Type B pancreatic cell (in vitro differentiated cells): ENCODE data around the gene CCN5. TPM values are rescaled to one million over a fixed set of nuclear protein-coding genes. Genes with fewer than 3 reads are reported as not detected.

Experiments used
- DNase-seq: peaks from one replicate; pipeline ENCODE4 v3.0.0; 2021; ENCODE audit warnings: mixed read lengths; ENCODE audit not compliant: unreplicated experiment; ENCODE audit errors: extremely low spot score
- H3K27ac Mint-ChIP-seq: 2 replicates; pipeline ENCODE4 v1.8.0; 2021; ENCODE audit warnings: mild to moderate bottlenecking, mixed read lengths
- H3K27me3 Mint-ChIP-seq: 2 replicates; pipeline ENCODE4 v1.8.0; 2021; ENCODE audit warnings: mixed read lengths
- H3K36me3 Mint-ChIP-seq: 2 replicates; pipeline ENCODE4 v1.8.0; 2021; ENCODE audit warnings: mixed read lengths
- H3K4me1 Mint-ChIP-seq: one replicate; pipeline ENCODE4 v1.8.0; 2021; ENCODE audit warnings: mixed read lengths; ENCODE audit not compliant: unreplicated experiment
- H3K4me3 Mint-ChIP-seq: 2 replicates; pipeline ENCODE4 v1.8.0; 2021; ENCODE audit warnings: mild to moderate bottlenecking, mixed read lengths
- H3K9me3 Mint-ChIP-seq: 2 replicates; pipeline ENCODE4 v1.8.0; 2021; ENCODE audit warnings: mixed read lengths
- total RNA-seq: library from RNA; stranded (reverse); gene quantifications from 2 replicates; pipeline ENCODE4 v1.2.1, GENCODE V29; 2021; ENCODE audit warnings: low replicate concordance
- TF ChIP-seq, protein P1 (sequence below): fragments of 200-600 bp; sonication (generic); conservative IDR thresholded peaks from 2 replicates; pipeline ENCODE4 v1.5.0; 2021; ENCODE audit warnings: antibody characterized with exemption, mild to moderate bottlenecking

CCN5 gene
- total RNA-seq, 1 donor from 2014 or later = not detected

DNA sequence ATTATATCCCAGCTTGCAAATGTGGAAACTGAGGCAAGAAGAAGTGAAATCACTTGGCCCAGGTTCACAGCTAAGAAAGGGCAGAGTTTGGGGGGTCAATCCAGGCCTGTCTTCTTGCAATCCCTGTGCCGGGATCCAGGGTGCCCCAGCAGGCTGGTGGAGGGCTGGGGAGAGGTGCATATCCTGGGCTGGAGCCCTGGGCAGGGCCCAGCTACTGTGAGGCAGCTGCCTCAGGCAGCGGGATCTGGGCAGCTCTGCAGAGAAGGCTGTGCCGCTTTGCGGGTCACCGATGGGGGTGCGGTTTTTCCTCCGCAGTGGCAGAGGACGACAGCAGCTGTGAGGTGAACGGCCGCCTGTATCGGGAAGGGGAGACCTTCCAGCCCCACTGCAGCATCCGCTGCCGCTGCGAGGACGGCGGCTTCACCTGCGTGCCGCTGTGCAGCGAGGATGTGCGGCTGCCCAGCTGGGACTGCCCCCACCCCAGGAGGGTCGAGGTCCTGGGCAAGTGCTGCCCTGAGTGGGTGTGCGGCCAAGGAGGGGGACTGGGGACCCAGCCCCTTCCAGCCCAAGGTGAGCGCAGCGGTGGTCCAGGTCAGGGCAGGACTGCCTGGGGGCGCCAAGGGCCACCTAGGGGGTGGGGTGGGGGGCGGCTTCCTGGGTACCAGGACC, 9.4 kb downstream of the CCN5 start:
- Mint-ChIP-seq H3K4me3 (no peak overlapping the region), H3K27me3 (peaks cover 3% of the 10 kb centered on the region), H3K36me3 (no peaks in the 10 kb centered on the region), H3K27ac (no peak overlapping the region), H3K9me3 (no peaks in the 10 kb centered on the region), H3K4me1 (peaks cover 5% of the 10 kb centered on the region)
- no peak for DNase-seq
- TF ChIP-seq, protein P1, sequence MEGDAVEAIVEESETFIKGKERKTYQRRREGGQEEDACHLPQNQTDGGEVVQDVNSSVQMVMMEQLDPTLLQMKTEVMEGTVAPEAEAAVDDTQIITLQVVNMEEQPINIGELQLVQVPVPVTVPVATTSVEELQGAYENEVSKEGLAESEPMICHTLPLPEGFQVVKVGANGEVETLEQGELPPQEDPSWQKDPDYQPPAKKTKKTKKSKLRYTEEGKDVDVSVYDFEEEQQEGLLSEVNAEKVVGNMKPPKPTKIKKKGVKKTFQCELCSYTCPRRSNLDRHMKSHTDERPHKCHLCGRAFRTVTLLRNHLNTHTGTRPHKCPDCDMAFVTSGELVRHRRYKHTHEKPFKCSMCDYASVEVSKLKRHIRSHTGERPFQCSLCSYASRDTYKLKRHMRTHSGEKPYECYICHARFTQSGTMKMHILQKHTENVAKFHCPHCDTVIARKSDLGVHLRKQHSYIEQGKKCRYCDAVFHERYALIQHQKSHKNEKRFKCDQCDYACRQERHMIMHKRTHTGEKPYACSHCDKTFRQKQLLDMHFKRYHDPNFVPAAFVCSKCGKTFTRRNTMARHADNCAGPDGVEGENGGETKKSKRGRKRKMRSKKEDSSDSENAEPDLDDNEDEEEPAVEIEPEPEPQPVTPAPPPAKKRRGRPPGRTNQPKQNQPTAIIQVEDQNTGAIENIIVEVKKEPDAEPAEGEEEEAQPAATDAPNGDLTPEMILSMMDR = no peak

DNA sequence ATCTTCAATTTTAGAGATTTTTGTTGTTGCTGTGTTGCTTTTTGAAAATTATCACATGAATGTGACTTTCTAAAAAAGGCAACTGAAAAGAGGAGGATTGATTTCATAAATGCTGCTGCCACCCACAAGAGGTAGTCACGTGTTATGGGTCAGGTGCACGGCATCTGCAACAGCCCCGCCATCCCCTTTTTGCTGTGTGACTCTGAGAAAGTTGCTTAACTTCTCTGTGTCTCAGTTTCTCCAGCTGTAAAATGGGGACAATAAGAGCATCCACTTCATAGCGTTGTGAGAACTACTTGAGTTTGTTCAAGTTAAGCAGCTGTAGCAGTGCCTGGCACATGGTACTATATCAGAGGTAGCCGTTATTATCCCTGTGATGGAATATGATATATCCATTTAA, 10.7 kb downstream of the CCN5 start:
- H3K4me1 Mint-ChIP-seq = peaks cover 5% of the 10 kb centered on the region
- H3K9me3 Mint-ChIP-seq = no peaks in the 10 kb centered on the region
- DNase-seq = no peak
- no peak overlapping the region for H3K4me3 Mint-ChIP-seq
- no peaks in the 10 kb centered on the region for H3K36me3 Mint-ChIP-seq
- H3K27me3 Mint-ChIP-seq = no peaks in the 10 kb centered on the region
- no peak overlapping the region for H3K27ac Mint-ChIP-seq
- TF ChIP-seq, protein P1 = no peak

DNA sequence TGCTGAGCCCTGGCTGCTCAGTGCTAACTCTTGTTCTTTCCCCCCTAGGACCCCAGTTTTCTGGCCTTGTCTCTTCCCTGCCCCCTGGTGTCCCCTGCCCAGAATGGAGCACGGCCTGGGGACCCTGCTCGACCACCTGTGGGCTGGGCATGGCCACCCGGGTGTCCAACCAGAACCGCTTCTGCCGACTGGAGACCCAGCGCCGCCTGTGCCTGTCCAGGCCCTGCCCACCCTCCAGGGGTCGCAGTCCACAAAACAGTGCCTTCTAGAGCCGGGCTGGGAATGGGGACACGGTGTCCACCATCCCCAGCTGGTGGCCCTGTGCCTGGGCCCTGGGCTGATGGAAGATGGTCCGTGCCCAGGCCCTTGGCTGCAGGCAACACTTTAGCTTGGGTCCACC, 11.9 kb downstream of the CCN5 start:
- no peaks in the 10 kb centered on the region for H3K27me3 Mint-ChIP-seq
- DNase-seq = no peak
- no peak overlapping the region for H3K27ac Mint-ChIP-seq
- H3K4me3 Mint-ChIP-seq = no peak overlapping the region
- H3K9me3 Mint-ChIP-seq = no peaks in the 10 kb centered on the region
- H3K36me3 Mint-ChIP-seq = no peaks in the 10 kb centered on the region
- TF ChIP-seq, protein P1 = no peak
- H3K4me1 Mint-ChIP-seq = peaks cover 5% of the 10 kb centered on the region

DNA sequence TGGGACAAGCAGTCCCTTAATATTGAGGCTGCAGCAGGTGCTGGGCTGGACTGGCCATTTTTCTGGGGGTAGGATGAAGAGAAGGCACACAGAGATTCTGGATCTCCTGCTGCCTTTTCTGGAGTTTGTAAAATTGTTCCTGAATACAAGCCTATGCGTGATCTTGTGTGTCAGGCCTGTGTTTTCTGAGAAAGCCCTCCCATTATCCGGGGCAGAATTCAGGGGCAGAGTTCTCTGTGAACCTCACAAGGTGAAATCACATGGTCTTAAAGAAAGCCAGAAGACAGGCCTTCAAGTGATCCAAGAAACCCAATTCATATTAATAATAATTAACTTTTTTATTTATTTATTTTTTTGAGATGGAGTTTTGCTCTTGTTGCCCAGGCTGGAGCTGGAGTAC, 12.5 kb downstream of the CCN5 start:
- Mint-ChIP-seq H3K27ac (no peak overlapping the region), H3K9me3 (no peaks in the 10 kb centered on the region), H3K4me3 (no peak overlapping the region), H3K27me3 (no peaks in the 10 kb centered on the region), H3K4me1 (peaks cover 5% of the 10 kb centered on the region), H3K36me3 (no peaks in the 10 kb centered on the region)
- no peak for DNase-seq
- TF ChIP-seq, protein P1 = no peak

DNA sequence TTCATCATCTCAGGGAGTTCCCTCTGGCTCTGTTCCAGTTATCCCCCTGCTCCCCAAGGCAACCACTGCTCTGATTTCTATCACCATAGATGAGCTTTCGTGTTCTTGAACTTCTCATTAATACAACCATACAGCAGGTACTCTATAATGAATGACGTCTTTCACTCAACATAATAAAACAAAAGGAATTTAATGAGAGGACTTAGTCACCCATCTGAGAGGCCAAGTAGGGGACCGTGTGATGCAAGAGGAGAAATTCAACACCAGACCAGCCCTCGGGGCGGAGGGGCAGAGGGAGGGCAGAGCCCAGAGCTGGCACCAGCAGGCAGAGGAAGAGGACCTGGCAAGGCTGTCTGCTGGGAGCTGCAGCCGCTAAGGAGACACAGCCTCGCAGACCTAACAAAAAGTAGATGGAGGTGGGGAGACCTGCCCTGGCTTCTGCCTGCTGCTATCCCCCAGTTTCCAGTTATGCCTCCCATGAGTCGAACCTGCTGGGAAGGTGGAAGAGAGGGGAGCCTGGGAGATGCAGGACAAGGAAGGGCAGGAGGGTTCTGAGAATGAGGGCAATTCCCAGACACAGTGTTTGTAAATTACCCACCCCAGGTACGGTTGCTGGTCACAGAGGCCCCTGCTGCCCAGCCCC, 13.8 kb downstream of the CCN5 start:
- TF ChIP-seq, protein P1 = no peak
- no peak overlapping the region for H3K27ac Mint-ChIP-seq

More for the DNA sequence above, 13.8 kb downstream of the CCN5 start:
- H3K36me3 Mint-ChIP-seq = no peaks in the 10 kb centered on the region
- DNase-seq = no peak
- H3K27me3 Mint-ChIP-seq = peaks cover 5% of the 10 kb centered on the region
- H3K9me3 Mint-ChIP-seq = no peaks in the 10 kb centered on the region
- no peak overlapping the region for H3K4me3 Mint-ChIP-seq
- H3K4me1 Mint-ChIP-seq = peaks cover 10% of the 10 kb centered on the region
